HepG2 (cell line): ENCODE results near the gene DZANK1. TPM values are rescaled to one million over a fixed set of nuclear protein-coding genes. Genes with fewer than 3 reads are reported as not detected.

Experiments used
- DNMT1 ChIP-seq: sonication (generic); formaldehyde crosslinking; IDR thresholded peaks from 2 replicates; pipeline ENCODE4 v1.5.1; 2020; ENCODE audit warnings: mild to moderate bottlenecking, missing genetic modification reagents
- ELF4 ChIP-seq: sonication (generic); formaldehyde crosslinking; IDR thresholded peaks from 2 replicates; pipeline ENCODE4 v1.5.0; 2020; ENCODE audit warnings: missing genetic modification reagents, mild to moderate bottlenecking, moderate library complexity, borderline replicate concordance
- HNRNPL ChIP-seq: fragments of 200-400 bp; formaldehyde crosslinking; IDR thresholded peaks from 2 replicates; pipeline ENCODE4 v1.6.1; 2017; ENCODE audit warnings: mild to moderate bottlenecking, low read depth, low read length
- KDM4B ChIP-seq: sonication (generic); formaldehyde crosslinking; IDR thresholded peaks from 2 replicates; pipeline ENCODE4 v1.4.0; 2020; ENCODE audit warnings: missing genetic modification reagents
- NAIF1 ChIP-seq: sonication (generic); formaldehyde crosslinking; IDR thresholded peaks from 2 replicates; pipeline ENCODE4 v1.5.0; 2020; ENCODE audit warnings: mild to moderate bottlenecking, missing genetic modification reagents, borderline replicate concordance
- NR1H2 ChIP-seq: sonication (generic); formaldehyde crosslinking; IDR thresholded peaks from 2 replicates; pipeline ENCODE4 v1.8.1; 2022; ENCODE audit warnings: low read depth, missing genetic modification reagents, borderline replicate concordance
- RCOR2 ChIP-seq: IDR thresholded peaks from 2 replicates; pipeline ENCODE4 v1.6.1; 2016; ENCODE audit warnings: missing biosample characterization, missing genetic modification reagents
- XRCC5 ChIP-seq: fragments of 200-400 bp; formaldehyde crosslinking; optimal IDR thresholded peaks from 2 replicates; pipeline ENCODE3; 2017; ENCODE audit warnings: mild to moderate bottlenecking, low read length
- ZBTB43 ChIP-seq: sonication (generic); formaldehyde crosslinking; conservative IDR thresholded peaks from 2 replicates; pipeline ENCODE4 v1.4.0; 2020; ENCODE audit warnings: missing genetic modification reagents
- ZFP41 ChIP-seq: sonication (generic); formaldehyde crosslinking; IDR thresholded peaks from 2 replicates; pipeline ENCODE4 v1.4.0; 2020; ENCODE audit warnings: mild to moderate bottlenecking, missing genetic modification reagents, borderline replicate concordance
- ZKSCAN5 ChIP-seq: sonication (generic); formaldehyde crosslinking; IDR thresholded peaks from 2 replicates; pipeline ENCODE4 v1.5.1; 2020; ENCODE audit warnings: mild to moderate bottlenecking, missing genetic modification reagents
- ZNF180 ChIP-seq: sonication (generic); formaldehyde crosslinking; IDR thresholded peaks from 2 replicates; pipeline ENCODE4 v1.4.0; 2020; ENCODE audit warnings: low read depth, missing genetic modification reagents, borderline replicate concordance
- ZNF3 ChIP-seq: IDR thresholded peaks from 2 replicates; pipeline ENCODE4 v1.7.0; 2017; ENCODE audit warnings: inconsistent platforms
- ZNF562 ChIP-seq: sonication (generic); formaldehyde crosslinking; IDR thresholded peaks from 2 replicates; pipeline ENCODE4 v1.8.0; 2022; ENCODE audit warnings: missing genetic modification reagents, borderline replicate concordance
- polyA plus RNA-seq, 8 experiments: library from polyadenylated mRNA; depleted of rRNA in 3 of 8; stranded (reverse) in 7 of 8; unstranded in 1 of 8; fragments of >200 nt; fragmentation: Illumina TruSeq in 4 of 8; extraction: Trizol in 4 of 8; gene quantifications; 2 replicates each; pipeline versions ENCODE4 v1.2.1 to v1.2.3, GENCODE V29; 2011 to 2016; ENCODE audit warnings: low read depth in 4 of 8, missing spikeins in 1 of 8, mixed read lengths in 1 of 8; ENCODE audit not compliant: insufficient read depth in 1 of 8
- total RNA-seq, 5 experiments: library from RNA; depleted of rRNA; stranded (reverse); fragments of >200 nt; fragmentation: Illumina TruSeq; extraction: Trizol; gene quantifications; 2 replicates each; pipeline ENCODE4 v1.2.3, GENCODE V29; 2016; ENCODE audit warnings: low read depth in 1 of 5
- TF ChIP-seq, protein P1 (sequence below): sonication (generic); formaldehyde crosslinking; IDR thresholded peaks from 2 replicates; pipeline ENCODE4 v1.5.0; 2020; ENCODE audit warnings: mild to moderate bottlenecking, missing genetic modification reagents, borderline replicate concordance
- TF ChIP-seq, protein P2 (sequence below): sonication (generic); formaldehyde crosslinking; IDR thresholded peaks from 2 replicates; pipeline ENCODE4 v1.9.0; 2021; ENCODE audit warnings: missing genetic modification reagents, borderline replicate concordance
- TF ChIP-seq, protein P3 (sequence below): sonication (generic); formaldehyde crosslinking; IDR thresholded peaks from 2 replicates; pipeline ENCODE4 v1.8.0; 2022; ENCODE audit warnings: missing genetic modification reagents, low read depth, mild to moderate bottlenecking, borderline replicate concordance

Gene DZANK1
- total and polyA plus RNA-seq, 2 of the 13 experiments (the other 11 are each of a cell fraction or from before 2014, with no cell fraction given) = 1.6 to 3.2 TPM

DNA sequence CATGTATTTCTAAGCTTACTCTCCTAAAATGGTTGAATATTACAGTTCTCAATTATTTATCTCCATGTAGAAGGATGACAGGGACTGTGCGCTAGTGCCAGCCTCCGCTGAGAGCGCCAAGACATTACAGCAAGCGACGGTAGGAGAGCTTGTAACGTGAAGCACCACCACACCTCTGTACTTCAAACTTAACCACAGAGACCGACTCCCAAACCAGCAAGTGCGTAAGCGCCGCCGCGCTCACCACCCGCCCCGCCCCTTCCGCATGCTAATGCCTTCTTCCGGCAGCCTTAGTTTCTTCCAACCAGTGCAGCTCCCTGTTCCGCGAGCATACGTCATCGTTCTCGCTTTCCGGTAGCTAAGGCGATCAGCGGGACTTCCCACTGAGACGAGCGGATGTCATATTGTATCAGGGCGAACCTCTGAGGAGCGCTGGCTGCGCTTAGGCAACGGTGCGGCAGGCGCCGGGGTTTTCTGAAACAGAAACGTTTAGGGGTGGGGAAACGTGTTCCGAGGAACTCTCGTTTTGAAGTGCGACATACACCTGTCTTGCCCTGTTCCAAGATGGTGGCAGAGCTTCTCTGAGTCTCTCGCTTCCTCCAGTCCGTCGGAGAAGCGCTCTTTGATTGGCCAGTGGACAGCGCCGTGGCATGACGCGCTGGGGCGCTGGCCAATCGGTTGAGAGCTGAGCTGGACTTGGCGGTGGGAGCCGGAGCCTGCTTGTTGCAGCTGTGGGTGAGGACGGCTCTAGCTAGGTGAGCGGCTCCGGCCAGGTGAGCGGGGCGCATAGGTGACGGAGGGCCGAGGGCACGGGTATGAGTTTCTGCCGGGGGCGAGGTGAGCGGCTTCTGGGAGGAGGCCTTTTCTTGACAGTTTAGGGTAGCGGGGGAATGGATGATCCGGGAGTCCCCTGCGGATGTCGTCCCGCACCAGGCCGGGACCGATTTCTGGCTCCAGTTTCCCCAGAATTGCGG is 40.7 kb upstream of the DZANK1 start, which contains the start of gene SEC23B (continued):
- TF ChIP-seq, protein P1, sequence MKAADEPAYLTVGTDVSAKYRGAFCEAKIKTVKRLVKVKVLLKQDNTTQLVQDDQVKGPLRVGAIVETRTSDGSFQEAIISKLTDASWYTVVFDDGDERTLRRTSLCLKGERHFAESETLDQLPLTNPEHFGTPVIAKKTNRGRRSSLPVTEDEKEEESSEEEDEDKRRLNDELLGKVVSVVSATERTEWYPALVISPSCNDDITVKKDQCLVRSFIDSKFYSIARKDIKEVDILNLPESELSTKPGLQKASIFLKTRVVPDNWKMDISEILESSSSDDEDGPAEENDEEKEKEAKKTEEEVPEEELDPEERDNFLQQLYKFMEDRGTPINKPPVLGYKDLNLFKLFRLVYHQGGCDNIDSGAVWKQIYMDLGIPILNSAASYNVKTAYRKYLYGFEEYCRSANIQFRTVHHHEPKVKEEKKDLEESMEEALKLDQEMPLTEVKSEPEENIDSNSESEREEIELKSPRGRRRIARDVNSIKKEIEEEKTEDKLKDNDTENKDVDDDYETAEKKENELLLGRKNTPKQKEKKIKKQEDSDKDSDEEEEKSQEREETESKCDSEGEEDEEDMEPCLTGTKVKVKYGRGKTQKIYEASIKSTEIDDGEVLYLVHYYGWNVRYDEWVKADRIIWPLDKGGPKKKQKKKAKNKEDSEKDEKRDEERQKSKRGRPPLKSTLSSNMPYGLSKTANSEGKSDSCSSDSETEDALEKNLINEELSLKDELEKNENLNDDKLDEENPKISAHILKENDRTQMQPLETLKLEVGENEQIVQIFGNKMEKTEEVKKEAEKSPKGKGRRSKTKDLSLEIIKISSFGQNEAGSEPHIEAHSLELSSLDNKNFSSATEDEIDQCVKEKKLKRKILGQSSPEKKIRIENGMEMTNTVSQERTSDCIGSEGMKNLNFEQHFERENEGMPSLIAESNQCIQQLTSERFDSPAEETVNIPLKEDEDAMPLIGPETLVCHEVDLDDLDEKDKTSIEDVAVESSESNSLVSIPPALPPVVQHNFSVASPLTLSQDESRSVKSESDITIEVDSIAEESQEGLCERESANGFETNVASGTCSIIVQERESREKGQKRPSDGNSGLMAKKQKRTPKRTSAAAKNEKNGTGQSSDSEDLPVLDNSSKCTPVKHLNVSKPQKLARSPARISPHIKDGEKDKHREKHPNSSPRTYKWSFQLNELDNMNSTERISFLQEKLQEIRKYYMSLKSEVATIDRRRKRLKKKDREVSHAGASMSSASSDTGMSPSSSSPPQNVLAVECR (CRISPR knock-in tag) = peak; percentile 96
- no peak for TF ChIP-seq NR1H2 (CRISPR knock-in tag)
- TF ChIP-seq ELF4 (CRISPR knock-in tag) = peak; percentile 98
- TF ChIP-seq ZBTB43 (CRISPR knock-in tag) = peak; percentile 70; the same call in 1 of the 2 replicates
- no peak for TF ChIP-seq ZFP41 (CRISPR knock-in tag)
- TF ChIP-seq, protein P2, sequence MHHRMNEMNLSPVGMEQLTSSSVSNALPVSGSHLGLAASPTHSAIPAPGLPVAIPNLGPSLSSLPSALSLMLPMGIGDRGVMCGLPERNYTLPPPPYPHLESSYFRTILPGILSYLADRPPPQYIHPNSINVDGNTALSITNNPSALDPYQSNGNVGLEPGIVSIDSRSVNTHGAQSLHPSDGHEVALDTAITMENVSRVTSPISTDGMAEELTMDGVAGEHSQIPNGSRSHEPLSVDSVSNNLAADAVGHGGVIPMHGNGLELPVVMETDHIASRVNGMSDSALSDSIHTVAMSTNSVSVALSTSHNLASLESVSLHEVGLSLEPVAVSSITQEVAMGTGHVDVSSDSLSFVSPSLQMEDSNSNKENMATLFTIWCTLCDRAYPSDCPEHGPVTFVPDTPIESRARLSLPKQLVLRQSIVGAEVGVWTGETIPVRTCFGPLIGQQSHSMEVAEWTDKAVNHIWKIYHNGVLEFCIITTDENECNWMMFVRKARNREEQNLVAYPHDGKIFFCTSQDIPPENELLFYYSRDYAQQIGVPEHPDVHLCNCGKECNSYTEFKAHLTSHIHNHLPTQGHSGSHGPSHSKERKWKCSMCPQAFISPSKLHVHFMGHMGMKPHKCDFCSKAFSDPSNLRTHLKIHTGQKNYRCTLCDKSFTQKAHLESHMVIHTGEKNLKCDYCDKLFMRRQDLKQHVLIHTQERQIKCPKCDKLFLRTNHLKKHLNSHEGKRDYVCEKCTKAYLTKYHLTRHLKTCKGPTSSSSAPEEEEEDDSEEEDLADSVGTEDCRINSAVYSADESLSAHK (CRISPR knock-in tag) = peak; percentile 90; the same call in 1 of the 2 replicates
- peak; percentile 94 for TF ChIP-seq NAIF1 (CRISPR knock-in tag)
- TF ChIP-seq ZNF562 = no peak
- no peak; the same call in 1 of the 2 replicates for TF ChIP-seq KDM4B
- TF ChIP-seq DNMT1 (CRISPR knock-in tag) = 0 out of 2 replicates have a peak, but pooled peaks have one; percentile 82
- peak; percentile 71; the same call in 1 of the 2 replicates for TF ChIP-seq ZNF3 (CRISPR knock-in tag)
- peak; percentile 78; the same call in 1 of the 2 replicates for TF ChIP-seq ZKSCAN5 (CRISPR knock-in tag)
- TF ChIP-seq RCOR2 (CRISPR knock-in tag) = peak; percentile 36; the same call in 1 of the 2 replicates
- TF ChIP-seq XRCC5 = peak; percentile 77
- no peak; the same call in none of the 2 replicates for TF ChIP-seq HNRNPL
- TF ChIP-seq, protein P3, sequence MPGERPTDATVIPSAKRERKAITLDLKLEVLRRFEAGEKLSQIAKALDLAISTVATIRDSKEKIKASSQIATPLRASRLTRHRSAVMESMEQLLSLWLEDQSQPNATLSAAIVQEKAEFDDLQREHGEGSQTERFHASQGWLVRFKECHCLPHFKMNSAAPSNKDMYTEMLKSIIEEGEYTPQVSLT = 0 out of 2 replicates have a peak, but pooled peaks have one; percentile 32
- no peak for TF ChIP-seq ZNF180 (CRISPR knock-in tag)
